GM12878 (cell line): ENCODE data around the gene PSMB9.

Experiments
- HCFC1 ChIP-seq: fragments of 150-350 bp; IDR thresholded peaks from 2 replicates; pipeline ENCODE4 v1.6.1; 2014; ENCODE audit warnings: low read length
- POLR2AphosphoS2 ChIP-seq: IDR thresholded peaks from 2 replicates; pipeline ENCODE4 v1.6.1; 2011; ENCODE audit warnings: low read depth, mild to moderate bottlenecking, low read length, improper control_type of control experiment, moderate library complexity
- REST ChIP-seq: IDR thresholded peaks from 2 replicates; pipeline ENCODE4 v1.6.1; 2012; ENCODE audit warnings: mild to moderate bottlenecking, low read depth, low read length
- SREBF1 ChIP-seq: IDR thresholded peaks from 2 replicates; pipeline ENCODE4 v1.6.1; 2012; ENCODE audit warnings: mild to moderate bottlenecking, low read length
- TAF1 ChIP-seq: IDR thresholded peaks from 2 replicates; pipeline ENCODE4 v1.6.1; 2011; ENCODE audit warnings: mild to moderate bottlenecking, low read depth, low read length, borderline replicate concordance

GRCh38 chr6:32807020-32807580 is 46.9 kb upstream of the PSMB9 start:
- TF ChIP-seq POLR2AphosphoS2 (no peak), HCFC1 (no peak), SREBF1 (no peak), REST (no peak), TAF1 (no peak)
